HG03280 (cell line): ENCODE results near the gene KMT5B.
A peak's percentile ranks its signal among the peaks of the same experiment; 100 is the strongest.
"Not testable (repeated sequence)": the region's sequence is repeated elsewhere in the genome, so short reads cannot be mapped to it uniquely, and the experiment has no call there.

Source experiments
- ATAC-seq: cut with Tn5 transposase; IDR thresholded peaks from one replicate; pipeline ENCODE4 v1.9.1; 2021; ENCODE audit warnings: mild to moderate bottlenecking, moderate library complexity; ENCODE audit not compliant: unreplicated experiment

Gene KMT5B

GRCh38 chr11:68213135-68213515 lies at the start of gene KMT5B:
Gene KMT5B, minus strand, starts transcription at chr11:68213296. Its CDS starts 23,220 bp downstream, at chr11:68190076.
- peak; percentile 16 for ATAC-seq

GRCh38 chr11:68262544-68262827 lies 49.4 kb upstream of the KMT5B start:
- ATAC-seq: no peak

- no peak for ATAC-seq
These were observed 48.9 kb upstream of the KMT5B start for GRCh38 chr11:68261749-68262543.

GRCh38 chr11:68261006-68261405 lies 47.9 kb upstream of the KMT5B start:
- ATAC-seq: no peak

GRCh38 chr11:68260484-68260883 lies 47.4 kb upstream of the KMT5B start:
- ATAC-seq: no peak

GRCh38 chr11:68259122-68259959 lies 46.2 kb upstream of the KMT5B start:
- ATAC-seq: no peak

- ATAC-seq: no peak
These were observed 45.3 kb upstream of the KMT5B start for GRCh38 chr11:68258363-68258765.

GRCh38 chr11:68257477-68258362 lies 44.6 kb upstream of the KMT5B start:
- no peak for ATAC-seq

- no peak for ATAC-seq
These were observed 43.2 kb upstream of the KMT5B start for GRCh38 chr11:68256331-68256741.

- ATAC-seq: no peak
These were observed 42.4 kb upstream of the KMT5B start for GRCh38 chr11:68255526-68255925.

GRCh38 chr11:68254421-68254820 lies 41.3 kb upstream of the KMT5B start:
- ATAC-seq: no peak

- no peak for ATAC-seq
These were observed 38.7 kb upstream of the KMT5B start for GRCh38 chr11:68251765-68252164.

GRCh38 chr11:68244912-68245311 lies 31.8 kb upstream of the KMT5B start:
- not testable (repeated sequence) for ATAC-seq

- ATAC-seq: not testable (repeated sequence)
These were observed 30.8 kb upstream of the KMT5B start for GRCh38 chr11:68243847-68244246.

- ATAC-seq: no peak
These were observed 29.5 kb upstream of the KMT5B start for GRCh38 chr11:68242616-68243015.

GRCh38 chr11:68231621-68232020 lies 18.5 kb upstream of the KMT5B start:
- no peak for ATAC-seq

GRCh38 chr11:68229601-68230000 lies 16.5 kb upstream of the KMT5B start:
- no peak for ATAC-seq

- ATAC-seq: no peak
These were observed 13.3 kb upstream of the KMT5B start for GRCh38 chr11:68226421-68226820.

- ATAC-seq: no peak
These were observed 11.5 kb upstream of the KMT5B start for GRCh38 chr11:68224606-68225005.

GRCh38 chr11:68223275-68223674 lies 10.2 kb upstream of the KMT5B start:
- ATAC-seq: no peak

- ATAC-seq: no peak
These were observed 8.3 kb upstream of the KMT5B start for GRCh38 chr11:68221406-68221805.
